H9 (cell line): ENCODE data around the gene ECSCR. TPM values are rescaled to one million over a fixed set of nuclear protein-coding genes. Genes with fewer than 3 reads are reported as not detected.

Experiments used
- DNase-seq: peaks from one replicate; pipeline ENCODE4 v3.0.0-alpha.2; 2017
- H2AFZ ChIP-seq: one replicate; pipeline ENCODE4 v1.6.1; 2013; ENCODE audit warnings: mild to moderate bottlenecking, low read length, control low read depth, moderate library complexity
- H2AK5ac ChIP-seq: 2 replicates; pipeline ENCODE4 v1.6.1; 2013; ENCODE audit warnings: low read length, control low read depth, mixed read lengths; ENCODE audit not compliant: insufficient read length
- H2BK120ac ChIP-seq: one replicate; pipeline ENCODE4 v1.6.1; 2013; ENCODE audit warnings: low read depth, mild to moderate bottlenecking, low read length, control low read depth, inconsistent platforms; ENCODE audit not compliant: poor library complexity, severe bottlenecking
- H2BK12ac ChIP-seq: 2 replicates; pipeline ENCODE4 v1.6.1; 2013; ENCODE audit warnings: low read length, control low read depth, mixed read lengths, low read depth; ENCODE audit not compliant: insufficient read length
- H2BK15ac ChIP-seq: 2 replicates; pipeline ENCODE4 v1.6.1; 2013; ENCODE audit warnings: low read depth, low read length, control low read depth
- H2BK20ac ChIP-seq: one replicate; pipeline ENCODE4 v1.6.1; 2013; ENCODE audit warnings: low read depth, mild to moderate bottlenecking, low read length, control low read depth, inconsistent platforms; ENCODE audit not compliant: poor library complexity, severe bottlenecking
- H2BK5ac ChIP-seq: 2 replicates; pipeline ENCODE4 v1.6.1; 2013; ENCODE audit warnings: low read length, control low read depth, mixed read lengths; ENCODE audit not compliant: insufficient read length
- H3K14ac ChIP-seq: 2 replicates; pipeline ENCODE4 v1.6.1; 2013; ENCODE audit warnings: low read length, control low read depth; ENCODE audit not compliant: insufficient read depth
- H3K18ac ChIP-seq: 2 replicates; pipeline ENCODE4 v1.6.1; 2013; ENCODE audit warnings: low read depth, mild to moderate bottlenecking, mixed read lengths, low read length, control low read depth; ENCODE audit not compliant: insufficient read length
- H3K23ac ChIP-seq: 2 replicates; pipeline ENCODE4 v1.6.1; 2013; ENCODE audit warnings: low read length, control low read depth, mixed read lengths, low read depth; ENCODE audit not compliant: insufficient read length
- H3K23me2 ChIP-seq: 2 replicates; pipeline ENCODE4 v1.6.1; 2013; ENCODE audit warnings: low read depth, mild to moderate bottlenecking, mixed read lengths, low read length, control low read depth; ENCODE audit not compliant: insufficient read length, poor library complexity, severe bottlenecking
- H3K27ac ChIP-seq: 2 replicates; pipeline ENCODE4 v1.5.1; 2013; ENCODE audit warnings: low read length, control low read depth, mixed read lengths, low read depth; ENCODE audit not compliant: insufficient read length
- H3K27me3 ChIP-seq: 2 replicates; pipeline ENCODE4 v1.6.1; 2013; ENCODE audit warnings: low read length, control low read depth, inconsistent platforms; ENCODE audit not compliant: insufficient read depth
- H3K4ac ChIP-seq: 2 replicates; pipeline ENCODE4 v1.6.1; 2013; ENCODE audit warnings: low read depth, mild to moderate bottlenecking, control low read depth, inconsistent platforms, low read length, moderate library complexity
- H3K4me1 ChIP-seq: 2 replicates; pipeline ENCODE4 v1.6.1; 2013; ENCODE audit warnings: low read length, control low read depth, inconsistent platforms; ENCODE audit not compliant: insufficient read depth
- H3K4me2 ChIP-seq: 2 replicates; pipeline ENCODE4 v1.6.1; 2013; ENCODE audit warnings: low read length, control low read depth, mixed read lengths; ENCODE audit not compliant: insufficient read length, insufficient read depth
- H3K56ac ChIP-seq: 2 replicates; pipeline ENCODE4 v1.6.1; 2013; ENCODE audit warnings: low read depth, mild to moderate bottlenecking, mixed read lengths, low read length, control low read depth; ENCODE audit not compliant: insufficient read length
- H3K79me1 ChIP-seq: 2 replicates; pipeline ENCODE4 v1.6.1; 2013; ENCODE audit warnings: low read depth, mild to moderate bottlenecking, moderate library complexity, low read length, control low read depth, inconsistent platforms; ENCODE audit not compliant: insufficient read depth, poor library complexity, severe bottlenecking
- H3K79me2 ChIP-seq: 2 replicates; pipeline ENCODE4 v1.6.1; 2013; ENCODE audit warnings: low read length, control low read depth, inconsistent platforms; ENCODE audit not compliant: insufficient read depth
- H3K9ac ChIP-seq: 2 replicates; pipeline ENCODE4 v1.6.1; 2013; ENCODE audit warnings: low read length, control low read depth, mixed read lengths; ENCODE audit not compliant: insufficient read length; ENCODE audit errors: extremely low read depth
- H3K9me3 ChIP-seq: one replicate; pipeline ENCODE4 v1.6.1; 2013; ENCODE audit warnings: low read depth, low read length, inconsistent platforms; ENCODE audit not compliant: control insufficient read depth
- H3T11ph ChIP-seq: one replicate; pipeline ENCODE4 v1.6.1; 2013; ENCODE audit warnings: mild to moderate bottlenecking, low read length, control low read depth, inconsistent platforms
- H4K20me1 ChIP-seq: one replicate; pipeline ENCODE4 v1.6.1; 2013; ENCODE audit not compliant: control insufficient read depth, insufficient read length, insufficient read depth
- H4K5ac ChIP-seq: 2 replicates; pipeline ENCODE4 v1.6.1; 2013; ENCODE audit warnings: low read depth, mild to moderate bottlenecking, mixed read lengths, low read length, control low read depth; ENCODE audit not compliant: insufficient read length
- H4K8ac ChIP-seq: replicated peaks from 2 replicates; pipeline ENCODE4 v1.6.1; 2013; ENCODE audit warnings: low read length, control low read depth, mixed read lengths, low read depth; ENCODE audit not compliant: insufficient read length
- H4K91ac ChIP-seq: 2 replicates; pipeline ENCODE4 v1.6.1; 2013; ENCODE audit warnings: low read depth, mild to moderate bottlenecking, moderate library complexity, mixed read lengths, low read length, control low read depth; ENCODE audit not compliant: insufficient read length
- H3K27ac Mint-ChIP-seq, 3 experiments: 2 replicates in 2 of 3; 3 replicates in 1 of 3; pipeline ENCODE4 v1.8.0; 2020 to 2021; ENCODE audit warnings: mixed read lengths in 3 of 3, mild to moderate bottlenecking in 1 of 3, moderate library complexity in 1 of 3
- H3K27me3 Mint-ChIP-seq: 2 replicates; pipeline ENCODE4 v1.8.0; 2021; ENCODE audit warnings: low read depth, mild to moderate bottlenecking, moderate library complexity, mixed read lengths
- H3K36me3 Mint-ChIP-seq, 3 experiments: 2 replicates in 2 of 3; 3 replicates in 1 of 3; pipeline ENCODE4 v1.8.0; 2020 to 2021; ENCODE audit warnings: low read depth in 3 of 3, mixed read lengths in 3 of 3; ENCODE audit not compliant: insufficient read depth in 1 of 3
- H3K4me1 Mint-ChIP-seq, 2 experiments: 2 replicates each; pipeline ENCODE4 v1.8.0; 2020; ENCODE audit warnings: mixed read lengths in 2 of 2
- H3K4me3 Mint-ChIP-seq, 2 experiments: 2 replicates in 1 of 2; 3 replicates in 1 of 2; pipeline ENCODE4 v1.8.0; 2020 to 2021; ENCODE audit warnings: mild to moderate bottlenecking in 2 of 2, mixed read lengths in 2 of 2, moderate library complexity in 1 of 2
- H3K9me3 Mint-ChIP-seq, 2 experiments: 2 replicates in 1 of 2; 3 replicates in 1 of 2; pipeline ENCODE4 v1.8.0; 2020; ENCODE audit warnings: mild to moderate bottlenecking in 2 of 2, mixed read lengths in 2 of 2, moderate library complexity in 1 of 2
- WGBS: extraction: QIAGEN DNeasy Blood & Tissue Kit; methylation state at CpG from one replicate; pipeline ENCODE4 v1.1.7; 2013; ENCODE audit warnings: missing lambda C conversion rate, low lambda C conversion rate, mixed read lengths; ENCODE audit not compliant: insufficient read length; ENCODE audit errors: extremely low coverage; 5-methylcytosine and 5-hydroxymethylcytosine counted together
- total RNA-seq: library from RNA; stranded (reverse); gene quantifications from 2 replicates; pipeline ENCODE4 v1.2.1, GENCODE V29; 2021
- TF ChIP-seq, protein P1 (sequence below): fragments of 200-600 bp; sonication (generic); conservative IDR thresholded peaks from 3 replicates; pipeline ENCODE4 v1.8.0; 2021; ENCODE audit warnings: antibody characterized with exemption, mild to moderate bottlenecking

ECSCR gene
- total RNA-seq, 1 experiment from 2014 or later: 1.6 TPM

DNA sequence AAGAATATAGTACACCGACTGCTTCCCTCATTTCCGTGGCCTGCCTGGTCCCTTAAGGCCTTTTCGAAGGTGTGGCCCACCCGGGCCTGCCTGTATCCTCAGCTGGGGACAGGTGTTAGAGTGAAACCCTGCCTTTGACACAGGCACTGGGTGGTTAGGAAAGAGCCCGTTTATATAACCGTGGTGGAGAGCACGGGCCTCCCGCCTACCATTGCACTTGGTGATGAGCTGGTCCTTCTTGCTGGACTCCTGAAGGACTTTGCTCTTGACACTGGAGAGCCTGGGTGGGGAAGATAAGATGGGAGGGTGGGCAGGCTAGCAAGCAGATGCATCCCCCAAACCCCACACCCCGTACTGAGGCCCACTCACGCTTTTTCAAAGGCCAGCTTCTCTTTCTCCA is 61.0 kb downstream of the ECSCR start:
- Histone ChIP-seq H3K56ac (no peak overlapping the region), H3K79me1 (no peaks in the 10 kb centered on the region), H3K18ac (no peak overlapping the region), H2BK5ac (no peak overlapping the region), H4K5ac (no peak overlapping the region), H3K9me3 (no peaks in the 10 kb centered on the region), H4K8ac (no peak overlapping the region), H3K79me2 (no peaks in the 10 kb centered on the region), H4K91ac (no peak overlapping the region), H3K4me2 (no peak overlapping the region), H2AK5ac (no peak overlapping the region), H3K4me1 (peaks cover 2% of the 10 kb centered on the region; the same call in 1 of the 2 replicates), H3K27ac (no peak overlapping the region), H3K14ac (no peak overlapping the region), H2BK12ac (no peak overlapping the region), H3K23ac (no peak overlapping the region), H3K4ac (no peak overlapping the region), H3K9ac (no peak overlapping the region), H3T11ph (no peak overlapping the region), H2BK120ac (no peak overlapping the region), H2AFZ (no peak overlapping the region), H2BK20ac (no peak overlapping the region), H2BK15ac (no peak overlapping the region), H3K27me3 (no peaks in the 10 kb centered on the region), H4K20me1 (no peaks in the 10 kb centered on the region), H3K23me2 (no peaks in the 10 kb centered on the region)
- peaks cover 22 to 26% of the 10 kb centered on the region in 2 experiments for H3K4me1 Mint-ChIP-seq
- peaks cover 4 to 26% (median 16%) of the 10 kb centered on the region in 3 experiments for H3K36me3 Mint-ChIP-seq
- DNase-seq: no peak
- H3K4me3 Mint-ChIP-seq: no peak overlapping the region
- TF ChIP-seq, protein P1, sequence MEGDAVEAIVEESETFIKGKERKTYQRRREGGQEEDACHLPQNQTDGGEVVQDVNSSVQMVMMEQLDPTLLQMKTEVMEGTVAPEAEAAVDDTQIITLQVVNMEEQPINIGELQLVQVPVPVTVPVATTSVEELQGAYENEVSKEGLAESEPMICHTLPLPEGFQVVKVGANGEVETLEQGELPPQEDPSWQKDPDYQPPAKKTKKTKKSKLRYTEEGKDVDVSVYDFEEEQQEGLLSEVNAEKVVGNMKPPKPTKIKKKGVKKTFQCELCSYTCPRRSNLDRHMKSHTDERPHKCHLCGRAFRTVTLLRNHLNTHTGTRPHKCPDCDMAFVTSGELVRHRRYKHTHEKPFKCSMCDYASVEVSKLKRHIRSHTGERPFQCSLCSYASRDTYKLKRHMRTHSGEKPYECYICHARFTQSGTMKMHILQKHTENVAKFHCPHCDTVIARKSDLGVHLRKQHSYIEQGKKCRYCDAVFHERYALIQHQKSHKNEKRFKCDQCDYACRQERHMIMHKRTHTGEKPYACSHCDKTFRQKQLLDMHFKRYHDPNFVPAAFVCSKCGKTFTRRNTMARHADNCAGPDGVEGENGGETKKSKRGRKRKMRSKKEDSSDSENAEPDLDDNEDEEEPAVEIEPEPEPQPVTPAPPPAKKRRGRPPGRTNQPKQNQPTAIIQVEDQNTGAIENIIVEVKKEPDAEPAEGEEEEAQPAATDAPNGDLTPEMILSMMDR: no peak
- no peak overlapping the region for H3K27ac Mint-ChIP-seq
- WGBS: no CpG with 5 or more reads among the region's 10 CpGs
- no peaks in the 10 kb centered on the region for H3K27me3 Mint-ChIP-seq
- no peaks in the 10 kb centered on the region for H3K9me3 Mint-ChIP-seq
